ENCODE measurements around the gene HLX.

- TF ChIP-seq, protein P1, sequence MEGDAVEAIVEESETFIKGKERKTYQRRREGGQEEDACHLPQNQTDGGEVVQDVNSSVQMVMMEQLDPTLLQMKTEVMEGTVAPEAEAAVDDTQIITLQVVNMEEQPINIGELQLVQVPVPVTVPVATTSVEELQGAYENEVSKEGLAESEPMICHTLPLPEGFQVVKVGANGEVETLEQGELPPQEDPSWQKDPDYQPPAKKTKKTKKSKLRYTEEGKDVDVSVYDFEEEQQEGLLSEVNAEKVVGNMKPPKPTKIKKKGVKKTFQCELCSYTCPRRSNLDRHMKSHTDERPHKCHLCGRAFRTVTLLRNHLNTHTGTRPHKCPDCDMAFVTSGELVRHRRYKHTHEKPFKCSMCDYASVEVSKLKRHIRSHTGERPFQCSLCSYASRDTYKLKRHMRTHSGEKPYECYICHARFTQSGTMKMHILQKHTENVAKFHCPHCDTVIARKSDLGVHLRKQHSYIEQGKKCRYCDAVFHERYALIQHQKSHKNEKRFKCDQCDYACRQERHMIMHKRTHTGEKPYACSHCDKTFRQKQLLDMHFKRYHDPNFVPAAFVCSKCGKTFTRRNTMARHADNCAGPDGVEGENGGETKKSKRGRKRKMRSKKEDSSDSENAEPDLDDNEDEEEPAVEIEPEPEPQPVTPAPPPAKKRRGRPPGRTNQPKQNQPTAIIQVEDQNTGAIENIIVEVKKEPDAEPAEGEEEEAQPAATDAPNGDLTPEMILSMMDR (IDR thresholded peaks at IDR 0.05), result no peak
- no peak for TF ChIP-seq POLR2AphosphoS5 (IDR thresholded peaks at IDR 0.05; ENCODE audit: low read depth, low read length)
- TF ChIP-seq, protein P2, sequence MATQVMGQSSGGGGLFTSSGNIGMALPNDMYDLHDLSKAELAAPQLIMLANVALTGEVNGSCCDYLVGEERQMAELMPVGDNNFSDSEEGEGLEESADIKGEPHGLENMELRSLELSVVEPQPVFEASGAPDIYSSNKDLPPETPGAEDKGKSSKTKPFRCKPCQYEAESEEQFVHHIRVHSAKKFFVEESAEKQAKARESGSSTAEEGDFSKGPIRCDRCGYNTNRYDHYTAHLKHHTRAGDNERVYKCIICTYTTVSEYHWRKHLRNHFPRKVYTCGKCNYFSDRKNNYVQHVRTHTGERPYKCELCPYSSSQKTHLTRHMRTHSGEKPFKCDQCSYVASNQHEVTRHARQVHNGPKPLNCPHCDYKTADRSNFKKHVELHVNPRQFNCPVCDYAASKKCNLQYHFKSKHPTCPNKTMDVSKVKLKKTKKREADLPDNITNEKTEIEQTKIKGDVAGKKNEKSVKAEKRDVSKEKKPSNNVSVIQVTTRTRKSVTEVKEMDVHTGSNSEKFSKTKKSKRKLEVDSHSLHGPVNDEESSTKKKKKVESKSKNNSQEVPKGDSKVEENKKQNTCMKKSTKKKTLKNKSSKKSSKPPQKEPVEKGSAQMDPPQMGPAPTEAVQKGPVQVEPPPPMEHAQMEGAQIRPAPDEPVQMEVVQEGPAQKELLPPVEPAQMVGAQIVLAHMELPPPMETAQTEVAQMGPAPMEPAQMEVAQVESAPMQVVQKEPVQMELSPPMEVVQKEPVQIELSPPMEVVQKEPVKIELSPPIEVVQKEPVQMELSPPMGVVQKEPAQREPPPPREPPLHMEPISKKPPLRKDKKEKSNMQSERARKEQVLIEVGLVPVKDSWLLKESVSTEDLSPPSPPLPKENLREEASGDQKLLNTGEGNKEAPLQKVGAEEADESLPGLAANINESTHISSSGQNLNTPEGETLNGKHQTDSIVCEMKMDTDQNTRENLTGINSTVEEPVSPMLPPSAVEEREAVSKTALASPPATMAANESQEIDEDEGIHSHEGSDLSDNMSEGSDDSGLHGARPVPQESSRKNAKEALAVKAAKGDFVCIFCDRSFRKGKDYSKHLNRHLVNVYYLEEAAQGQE (IDR thresholded peaks at IDR 0.05; ENCODE audit: insufficient read depth in 1 of 2, low read depth in 2 of 2, low read length in 1 of 2), result no peak
- no peak for TF ChIP-seq SIN3A (IDR thresholded peaks at IDR 0.05; ENCODE audit: borderline replicate concordance, insufficient read depth, low read depth, low read length)
- no peak for TF ChIP-seq TCF7L2 (IDR thresholded peaks at IDR 0.05; ENCODE audit: low read depth, low read length)
Observed at GRCh38 chr1:220928320-220928719, 49.1 kb downstream of the HLX start.
